Activated naive CD4-positive, alpha-beta T cell treated with Interleukin-2 at 50 U/mL for 16 hours (primary cell): ENCODE results near the gene PHLDA2.
"Not testable (repeated sequence)": the region's sequence is repeated elsewhere in the genome, so short reads cannot be mapped to it uniquely, and the experiment has no call there.

ENCODE experiments used
- DNase-seq: peaks from one replicate; pipeline ENCODE4 v3.0.0-alpha.2; 2020

The PHLDA2 gene

GRCh38 chr11:2914455-2915195 is 14.6 kb downstream of the PHLDA2 start:
- no peak for DNase-seq

- no peak for DNase-seq
These were observed 15.4 kb downstream of the PHLDA2 start for GRCh38 chr11:2913776-2914175.

- no peak for DNase-seq
These were observed 16.2 kb downstream of the PHLDA2 start for GRCh38 chr11:2913019-2913431.

GRCh38 chr11:2912498-2912897 is 16.7 kb downstream of the PHLDA2 start:
- DNase-seq: no peak

GRCh38 chr11:2911785-2912391 is 17.3 kb downstream of the PHLDA2 start:
- no peak for DNase-seq

GRCh38 chr11:2911088-2911784 is 18.0 kb downstream of the PHLDA2 start:
- no peak for DNase-seq

GRCh38 chr11:2910401-2910955 is 18.7 kb downstream of the PHLDA2 start:
- no peak for DNase-seq

GRCh38 chr11:2909133-2909902 is 19.9 kb downstream of the PHLDA2 start:
- no peak for DNase-seq

- DNase-seq: no peak
These were observed 21.1 kb downstream of the PHLDA2 start for GRCh38 chr11:2908130-2908529.

- not testable (repeated sequence) for DNase-seq
These were observed 23.9 kb downstream of the PHLDA2 start for GRCh38 chr11:2905299-2905698.

- DNase-seq: no peak
These were observed 24.8 kb downstream of the PHLDA2 start for GRCh38 chr11:2904153-2905052.

GRCh38 chr11:2903672-2904011 is 25.6 kb downstream of the PHLDA2 start:
- DNase-seq: no peak

GRCh38 chr11:2902784-2903671 is 26.2 kb downstream of the PHLDA2 start:
- DNase-seq: no peak

GRCh38 chr11:2901854-2902783 is 27.1 kb downstream of the PHLDA2 start:
- DNase-seq: peak; percentile 94

- DNase-seq: no peak
These were observed 27.9 kb downstream of the PHLDA2 start for GRCh38 chr11:2901196-2901796.

GRCh38 chr11:2899080-2899783 is 30.0 kb downstream of the PHLDA2 start:
- no peak for DNase-seq

GRCh38 chr11:2898366-2899079 is 30.7 kb downstream of the PHLDA2 start:
- DNase-seq: peak; percentile 60

- no peak for DNase-seq
These were observed 32.2 kb downstream of the PHLDA2 start for GRCh38 chr11:2897048-2897447.
